ENCODE measurements around the gene AKAP11.

AKAP11 gene

GRCh38 chr13:42337808-42338600 is 66.1 kb downstream of the AKAP11 start:
- DNase-seq (ENCODE audit: low spot score) = no peak

GRCh38 chr13:42345367-42345766 is 73.4 kb downstream of the AKAP11 start:
- DNase-seq (ENCODE audit: low spot score) = no peak

- DNase-seq (ENCODE audit: low spot score) = no peak
Observed at GRCh38 chr13:42348576-42348975, 76.6 kb downstream of the AKAP11 start.

GRCh38 chr13:42350141-42350540 is 78.2 kb downstream of the AKAP11 start:
- no peak for DNase-seq (ENCODE audit: low spot score)

GRCh38 chr13:42354241-42355091 is 82.5 kb downstream of the AKAP11 start:
- DNase-seq (ENCODE audit: low spot score) = no peak

GRCh38 chr13:42355092-42355485 is 83.1 kb downstream of the AKAP11 start:
- DNase-seq (ENCODE audit: low spot score) = no peak

GRCh38 chr13:42355491-42356183 is 83.7 kb downstream of the AKAP11 start:
- DNase-seq (ENCODE audit: low spot score) = no peak

GRCh38 chr13:42356184-42356575 is 84.2 kb downstream of the AKAP11 start:
- no peak for DNase-seq (ENCODE audit: low spot score)

- no peak for DNase-seq (ENCODE audit: low spot score)
Observed at GRCh38 chr13:42360046-42360574, 88.2 kb downstream of the AKAP11 start.

GRCh38 chr13:42361701-42362100 is 89.7 kb downstream of the AKAP11 start:
- no peak for DNase-seq (ENCODE audit: low spot score)

- DNase-seq (ENCODE audit: low spot score) = no peak
Observed at GRCh38 chr13:42363941-42364612, 92.1 kb downstream of the AKAP11 start.

- DNase-seq (ENCODE audit: low spot score) = no peak
Observed at GRCh38 chr13:42364613-42365000, 92.7 kb downstream of the AKAP11 start.

GRCh38 chr13:42367831-42368230 is 95.9 kb downstream of the AKAP11 start:
- DNase-seq (ENCODE audit: low spot score) = no peak

GRCh38 chr13:42369071-42369797 is 97.3 kb downstream of the AKAP11 start:
- DNase-seq (ENCODE audit: low spot score) = no peak

- no peak for DNase-seq (ENCODE audit: low spot score)
Observed at GRCh38 chr13:42370229-42370628, 98.3 kb downstream of the AKAP11 start.
